G401.6 (cell line): ENCODE results near the gene PLA2G15.
A peak's percentile ranks its signal among the peaks of the same experiment; 100 is the strongest.

Experiments
- FAIRE-seq: peaks from 2 replicates; lab custom pipeline; 2012; peaks lifted over from hg19 to GRCh38; lab: Jason Lieb, UNC

The PLA2G15 gene

GRCh38 chr16:68233085-68233834 lies 11.9 kb upstream of the PLA2G15 start:
- no peak for FAIRE-seq

DNA sequence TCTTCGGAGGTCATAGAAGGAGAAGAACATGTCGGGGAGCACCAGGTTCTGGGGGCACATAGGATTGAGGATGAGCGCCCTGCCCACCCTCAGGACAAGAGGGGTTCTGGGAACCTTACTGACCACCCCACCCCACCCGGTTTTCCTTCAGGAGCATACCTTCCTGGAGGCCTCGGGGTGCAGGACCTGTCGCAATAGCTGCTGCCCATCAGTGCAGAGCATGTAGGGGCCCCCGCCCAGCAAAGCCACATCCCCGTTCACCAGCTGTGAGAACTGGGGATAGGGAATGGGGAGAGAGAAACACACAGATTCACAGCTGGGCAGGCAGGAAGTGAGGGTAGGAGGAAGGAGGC lies 11.4 kb upstream of the PLA2G15 start:
- no peak for FAIRE-seq

DNA sequence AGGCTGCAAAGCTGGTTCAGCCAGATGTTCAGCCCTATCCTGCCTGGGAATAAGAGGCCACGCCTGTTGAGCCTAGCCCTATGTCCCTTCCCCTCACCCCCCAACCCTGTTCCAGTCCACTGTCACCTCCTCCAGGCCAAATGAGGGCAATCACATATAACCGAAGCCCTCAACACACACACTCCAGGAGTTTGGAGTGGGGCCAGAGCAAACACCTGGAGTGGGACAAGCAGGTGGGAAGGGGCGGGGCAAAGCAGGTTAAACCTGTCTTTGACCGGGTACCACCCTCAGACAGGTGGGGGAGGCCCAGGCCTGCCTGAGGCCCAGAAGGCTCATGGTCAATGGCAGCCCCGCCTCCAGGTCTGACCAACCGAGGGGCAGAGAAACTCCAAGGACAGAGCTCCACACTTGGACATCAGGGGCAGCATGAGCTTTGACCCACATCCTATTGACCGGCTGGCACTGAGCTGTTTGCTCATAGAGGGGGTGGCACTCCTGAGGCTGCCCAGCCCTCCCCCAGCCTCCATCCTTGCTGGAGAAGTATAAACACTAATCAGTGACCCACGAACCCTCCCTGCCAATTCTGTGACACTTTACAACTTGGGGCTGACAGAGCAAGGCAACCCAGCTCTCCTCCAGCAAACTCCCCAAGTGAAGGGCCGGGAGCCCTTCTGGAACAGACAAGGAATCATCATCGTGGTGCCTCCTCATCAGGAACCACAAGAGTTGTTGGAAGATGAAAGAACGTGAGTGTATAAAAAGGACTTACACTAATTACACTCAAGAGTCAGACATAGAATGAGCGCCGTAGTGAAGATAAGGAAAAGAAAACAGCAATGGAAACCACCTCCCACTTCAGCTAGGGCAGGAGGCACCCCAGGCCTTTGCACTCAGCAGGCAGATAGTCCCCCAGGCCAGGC lies 10.7 kb upstream of the PLA2G15 start:
- FAIRE-seq = no peak

DNA sequence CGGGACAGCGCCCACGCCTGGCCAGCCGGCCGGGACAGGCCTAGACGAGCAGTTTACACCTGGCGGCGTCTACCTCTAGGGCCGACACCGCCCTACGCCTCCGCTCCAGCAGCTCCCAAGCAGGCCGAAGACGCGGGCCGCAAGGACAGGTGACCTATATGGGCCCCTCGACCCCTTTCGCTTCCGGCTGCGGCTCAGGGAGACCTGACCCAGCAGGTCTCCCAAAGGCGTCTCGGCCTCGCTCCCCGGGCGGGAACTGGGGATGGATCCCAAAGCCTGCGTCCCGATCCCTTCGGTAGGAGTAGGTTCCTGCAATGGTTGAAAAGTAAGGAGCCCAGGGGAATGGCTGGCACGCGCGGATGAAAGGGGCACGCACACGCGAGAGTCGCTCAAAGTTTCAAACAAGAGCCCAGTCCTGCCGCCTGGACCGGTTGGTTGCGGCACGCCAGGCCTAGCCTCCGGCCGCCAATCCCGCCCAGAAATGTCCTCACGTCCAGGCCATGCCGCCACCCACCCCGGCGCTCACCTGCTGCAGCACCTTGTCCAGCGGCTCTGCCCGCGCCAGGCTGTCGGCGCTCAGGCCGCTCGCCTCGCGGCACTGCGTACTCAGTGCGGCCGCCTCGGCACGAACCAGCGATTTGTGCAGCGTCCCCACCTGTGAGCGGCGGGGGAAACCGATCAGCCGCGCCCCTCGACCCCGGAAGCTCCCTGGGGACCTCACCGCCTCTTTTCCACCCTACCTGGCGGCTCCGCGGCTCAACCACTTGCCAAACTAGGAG lies 9.9 kb upstream of the PLA2G15 start:
- no peak for FAIRE-seq

GRCh38 chr16:68235887-68236136 lies 9.4 kb upstream of the PLA2G15 start, which contains the start of gene ESRP2:
TSS of gene ESRP2 (minus strand) at chr16:68236127. CDS start at chr16:68236045, 82 bp downstream.
- FAIRE-seq = no peak

GRCh38 chr16:68236137-68236825 lies 8.9 kb upstream of the PLA2G15 start:
- no peak for FAIRE-seq

- FAIRE-seq = no peak
These were observed 8.3 kb upstream of the PLA2G15 start for GRCh38 chr16:68236826-68237242.

GRCh38 chr16:68237243-68238028 lies 7.7 kb upstream of the PLA2G15 start:
- peak; percentile 93 for FAIRE-seq

DNA sequence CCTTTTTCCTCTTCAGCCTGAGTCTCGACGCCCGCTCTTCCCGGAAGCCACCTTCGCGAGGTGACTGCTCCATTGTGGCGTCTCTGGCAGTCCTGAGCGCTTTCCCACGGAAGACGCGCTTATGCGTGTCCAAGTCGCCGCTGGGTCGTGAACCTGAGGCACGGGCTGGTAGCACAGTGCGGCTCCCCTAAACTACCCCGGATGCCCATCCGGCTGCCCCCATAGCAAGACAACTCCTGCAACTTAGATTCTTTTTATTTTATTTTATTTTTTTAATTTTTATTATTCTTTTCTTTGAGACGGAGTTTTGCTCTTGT lies 7.2 kb upstream of the PLA2G15 start:
- no peak for FAIRE-seq

- no peak for FAIRE-seq
These were observed 3.1 kb upstream of the PLA2G15 start for GRCh38 chr16:68242085-68242484.

GRCh38 chr16:68242926-68243858 lies 2.0 kb upstream of the PLA2G15 start:
- no peak for FAIRE-seq

GRCh38 chr16:68244481-68244902 lies 681 bp upstream of the PLA2G15 start:
- no peak for FAIRE-seq

GRCh38 chr16:68246121-68246520 lies 948 bp downstream of the PLA2G15 start:
- no peak for FAIRE-seq

DNA sequence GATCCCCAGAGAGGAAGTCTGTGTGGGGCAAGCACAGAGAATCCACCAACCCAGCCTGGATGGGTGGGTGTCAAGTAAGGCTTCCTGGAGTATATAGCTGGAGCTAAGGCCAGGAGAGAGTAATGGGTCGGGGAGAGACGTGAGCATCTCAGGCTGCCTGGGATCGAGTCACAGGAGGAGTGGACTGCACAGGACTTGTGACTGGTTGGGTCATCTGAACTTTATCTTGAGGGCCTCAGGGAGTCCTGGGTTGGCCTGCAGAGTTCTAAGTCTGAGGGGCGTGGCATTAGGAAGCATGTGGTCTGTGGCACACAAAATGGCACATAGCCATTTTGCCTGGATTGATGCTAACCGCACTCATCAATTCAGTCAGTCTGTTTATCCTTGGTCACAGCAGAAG lies 1.5 kb downstream of the PLA2G15 start:
- no peak for FAIRE-seq

- no peak for FAIRE-seq
These were observed 2.2 kb downstream of the PLA2G15 start for GRCh38 chr16:68247400-68247799.

GRCh38 chr16:68247932-68248331 lies 2.8 kb downstream of the PLA2G15 start:
- no peak for FAIRE-seq

- no peak for FAIRE-seq
These were observed 4.2 kb downstream of the PLA2G15 start for GRCh38 chr16:68249371-68249770.

DNA sequence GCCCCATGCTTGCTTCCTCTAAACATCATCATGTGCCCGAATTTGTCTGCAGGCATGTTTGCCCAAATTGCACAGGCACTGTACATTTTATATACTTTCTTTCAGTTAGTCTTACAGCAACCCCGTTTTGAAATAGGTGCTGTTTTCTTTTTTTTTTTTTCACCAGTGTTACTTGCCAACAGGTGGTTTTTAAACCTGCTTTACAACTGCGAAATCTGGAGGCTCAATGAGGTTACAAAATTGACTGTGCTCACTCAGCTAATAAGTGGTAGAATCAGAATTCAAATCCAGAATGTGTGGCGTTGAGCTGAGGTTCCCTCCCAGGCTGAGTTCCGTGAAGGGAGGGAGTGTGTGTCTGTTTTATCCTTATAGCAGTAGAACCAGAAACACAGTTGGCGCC lies 5.8 kb downstream of the PLA2G15 start:
- no peak for FAIRE-seq

- no peak for FAIRE-seq
These were observed 6.7 kb downstream of the PLA2G15 start for GRCh38 chr16:68251832-68252231.

DNA sequence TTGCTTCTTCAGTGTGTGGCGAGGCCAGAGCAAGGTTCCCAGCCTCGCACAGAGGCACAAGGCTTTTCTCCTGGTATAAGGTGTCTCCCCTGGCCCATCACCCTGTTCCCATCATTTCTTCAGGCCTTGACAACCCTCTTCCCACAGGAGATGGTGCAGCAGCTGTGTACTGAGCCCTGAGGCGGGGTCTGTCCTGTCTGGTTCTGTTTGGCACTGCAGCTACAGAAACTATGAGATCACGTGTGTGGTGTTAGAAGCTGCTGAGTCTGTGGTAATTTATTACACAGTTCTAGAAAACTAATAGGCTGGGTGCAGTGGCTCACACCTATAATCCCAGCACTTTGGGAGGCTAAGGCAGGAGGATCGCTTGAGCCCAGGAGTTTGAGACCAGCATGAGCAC lies 7.2 kb downstream of the PLA2G15 start:
- FAIRE-seq = no peak

DNA sequence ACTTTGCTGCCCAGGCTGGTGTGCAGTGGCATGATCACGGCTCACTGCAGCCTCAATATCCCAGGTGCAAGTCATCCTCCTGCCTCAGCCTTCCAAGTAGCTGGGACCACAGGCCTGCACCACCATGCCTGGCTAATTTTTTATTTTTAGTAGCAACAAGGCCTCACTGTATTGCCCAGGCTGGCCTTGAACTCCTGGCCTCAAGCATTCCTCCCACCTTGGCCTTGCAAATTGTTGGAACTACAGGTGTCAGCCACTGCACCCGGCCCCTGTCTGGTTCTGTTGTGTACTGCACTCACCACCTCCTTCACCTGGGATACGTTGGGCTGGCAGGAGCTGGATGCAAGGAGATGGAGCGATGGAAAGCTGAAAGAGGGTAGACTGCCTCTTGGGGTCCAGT lies 8.5 kb downstream of the PLA2G15 start:
- no peak for FAIRE-seq
